Sigmoid colon (tissue), 4 donors: ENCODE results near the gene IPO11.

Experiments
- EP300 ChIP-seq, 4 donors: sonication (generic); formaldehyde crosslinking; IDR thresholded peaks; one replicate each; pipeline ENCODE4 v1.6.1; 2017; ENCODE audit warnings: antibody characterized with exemption in 4 of 4
- TF ChIP-seq, protein P1 (sequence below), 4 experiments: fragments of 450-650 bp in 3 of 4; fragments of 200-600 bp in 1 of 4; IDR thresholded peaks; one replicate each; pipeline ENCODE4 v1.5.1; 2016 to 2019; ENCODE audit warnings: antibody characterized with exemption in 4 of 4, mild to moderate bottlenecking in 3 of 4, moderate library complexity in 2 of 4

GRCh38 chr5:62585306-62585705 lies 172.7 kb downstream of the IPO11 start:
- TF ChIP-seq, protein P1, sequence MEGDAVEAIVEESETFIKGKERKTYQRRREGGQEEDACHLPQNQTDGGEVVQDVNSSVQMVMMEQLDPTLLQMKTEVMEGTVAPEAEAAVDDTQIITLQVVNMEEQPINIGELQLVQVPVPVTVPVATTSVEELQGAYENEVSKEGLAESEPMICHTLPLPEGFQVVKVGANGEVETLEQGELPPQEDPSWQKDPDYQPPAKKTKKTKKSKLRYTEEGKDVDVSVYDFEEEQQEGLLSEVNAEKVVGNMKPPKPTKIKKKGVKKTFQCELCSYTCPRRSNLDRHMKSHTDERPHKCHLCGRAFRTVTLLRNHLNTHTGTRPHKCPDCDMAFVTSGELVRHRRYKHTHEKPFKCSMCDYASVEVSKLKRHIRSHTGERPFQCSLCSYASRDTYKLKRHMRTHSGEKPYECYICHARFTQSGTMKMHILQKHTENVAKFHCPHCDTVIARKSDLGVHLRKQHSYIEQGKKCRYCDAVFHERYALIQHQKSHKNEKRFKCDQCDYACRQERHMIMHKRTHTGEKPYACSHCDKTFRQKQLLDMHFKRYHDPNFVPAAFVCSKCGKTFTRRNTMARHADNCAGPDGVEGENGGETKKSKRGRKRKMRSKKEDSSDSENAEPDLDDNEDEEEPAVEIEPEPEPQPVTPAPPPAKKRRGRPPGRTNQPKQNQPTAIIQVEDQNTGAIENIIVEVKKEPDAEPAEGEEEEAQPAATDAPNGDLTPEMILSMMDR (IDR thresholded peaks at IDR 0.05) = no peak
- TF ChIP-seq EP300 (IDR thresholded peaks at IDR 0.05) = no peak
